SHP77 (cell line): ENCODE results near the gene PCDHB7.
"Not testable (repeated sequence)": the region's sequence is repeated elsewhere in the genome, so short reads cannot be mapped to it uniquely, and the experiment has no call there.

Experiments used
- DNase-seq, 2 experiments: peaks; one replicate each; lab custom pipeline; 2025; lab: John Stamatoyannopoulos, UW

PCDHB7 gene

GRCh38 chr5:141180313-141180712, 7.9 kb downstream of the PCDHB7 start:
- DNase-seq = no peak

GRCh38 chr5:141182248-141182647, 9.8 kb downstream of the PCDHB7 start, which contains the start of gene PCDHB16:
Gene PCDHB16 (plus strand): TSS chr5:141182387. CDS start chr5:141182560, 173 bp downstream.
- DNase-seq = no peak

GRCh38 chr5:141184117-141184855, 11.8 kb downstream of the PCDHB7 start:
- DNase-seq = not testable (repeated sequence)

- DNase-seq = no peak
These were observed 14.6 kb downstream of the PCDHB7 start, which contains the start of gene PCDHB9 for GRCh38 chr5:141186897-141187512. Gene PCDHB9 (plus strand): TSS chr5:141187161. CDS start chr5:141187319, 158 bp downstream.

GRCh38 chr5:141188682-141189081, 16.2 kb downstream of the PCDHB7 start:
- DNase-seq = not testable (repeated sequence)

GRCh38 chr5:141189131-141189530, 16.7 kb downstream of the PCDHB7 start:
- DNase-seq = not testable (repeated sequence)

GRCh38 chr5:141192110-141192725, 19.8 kb downstream of the PCDHB7 start, which contains the start of gene PCDHB10:
Gene PCDHB10 (plus strand): TSS chr5:141192353. CDS start chr5:141192553, 200 bp downstream.
- DNase-seq = peak; percentile 25 to 35

GRCh38 chr5:141194332-141194731, 21.9 kb downstream of the PCDHB7 start:
- DNase-seq = not testable (repeated sequence)

GRCh38 chr5:141196363-141196762, 23.9 kb downstream of the PCDHB7 start:
- DNase-seq = no peak

GRCh38 chr5:141199359-141200235, 27.2 kb downstream of the PCDHB7 start, which contains the start of gene PCDHB11:
Gene PCDHB11 (plus strand): TSS chr5:141199627. CDS start chr5:141199775, 148 bp downstream.
- DNase-seq = peak; percentile 18 to 47

- DNase-seq = not testable (repeated sequence)
These were observed 28.7 kb downstream of the PCDHB7 start for GRCh38 chr5:141201126-141201525.

- DNase-seq = not testable (repeated sequence)
These were observed 29.2 kb downstream of the PCDHB7 start for GRCh38 chr5:141201646-141202045.

- DNase-seq = no peak
These were observed 36.0 kb downstream of the PCDHB7 start, which contains the start of gene PCDHB12 for GRCh38 chr5:141208478-141208877. Gene PCDHB12 (plus strand): TSS chr5:141208719. CDS start chr5:141208908, 189 bp downstream.

- not testable (repeated sequence) for DNase-seq
These were observed 37.8 kb downstream of the PCDHB7 start for GRCh38 chr5:141210281-141210680.

GRCh38 chr5:141210849-141211248, 38.4 kb downstream of the PCDHB7 start:
- DNase-seq = not testable (repeated sequence)

- DNase-seq = peak; percentile 45 to 73
These were observed 41.4 kb downstream of the PCDHB7 start, which contains the start of gene PCDHB13 for GRCh38 chr5:141213656-141214339. Gene PCDHB13 (plus strand): TSS chr5:141213919. CDS start chr5:141214124, 205 bp downstream.

GRCh38 chr5:141214583-141214982, 42.1 kb downstream of the PCDHB7 start:
- not testable (repeated sequence) for DNase-seq

GRCh38 chr5:141215504-141215903, 43.1 kb downstream of the PCDHB7 start:
- DNase-seq = not testable (repeated sequence)

- DNase-seq = not testable (repeated sequence)
These were observed 43.6 kb downstream of the PCDHB7 start for GRCh38 chr5:141216035-141216434.

GRCh38 chr5:141223112-141223783, 50.8 kb downstream of the PCDHB7 start, which contains the start of gene PCDHB14:
Gene PCDHB14 (plus strand): TSS chr5:141223343. CDS start chr5:141223506, 163 bp downstream.
- peak; percentile 76 to 80 for DNase-seq
